CD4-positive, alpha-beta T cell (primary cell): ENCODE results near the gene NEB. TPM values are rescaled to one million over a fixed set of nuclear protein-coding genes. Genes with fewer than 3 reads are reported as not detected.

Source experiments
- ATAC-seq: fragments of 200-7000 bp; cut with Tn5 transposase; one replicate; pipeline ENCODE4 v1.10.0; 2022; ENCODE audit warnings: mild to moderate bottlenecking; ENCODE audit not compliant: poor library complexity
- CTCF ChIA-PET: fragments of 350-600 bp; sonication (Branson Sonifier 250); formaldehyde crosslinking; loops from one replicate; lab custom pipeline; 2021; ENCODE audit warnings: antibody characterized with exemption, inconsistent platforms; lab: Charles Lee
- POLR2A ChIA-PET: fragments of 350-600 bp; sonication (Branson Sonifier 250); formaldehyde crosslinking; loops from one replicate; lab custom pipeline; 2021; ENCODE audit warnings: antibody characterized with exemption, inconsistent platforms; lab: Charles Lee
- DNase-seq, 14 experiments: peaks; one replicate each; pipeline ENCODE4 v3.0.0-alpha.2; 2013 to 2020; ENCODE audit warnings: mixed read lengths in 2 of 14
- H3K27ac ChIP-seq, 2 donors: one replicate each; pipeline versions ENCODE4 v1.5.1 to v1.7.0; 2013; ENCODE audit warnings: low read length in 2 of 2, low read depth in 1 of 2, mild to moderate bottlenecking in 1 of 2
- H3K27me3 ChIP-seq, 2 experiments: 1 replicate in 1 of 2; 2 replicates in 1 of 2; pipeline versions ENCODE4 v1.6.1 to v1.7.0; 2013; ENCODE audit warnings: low read length in 2 of 2, control low read depth in 1 of 2, mild to moderate bottlenecking in 1 of 2, moderate library complexity in 1 of 2; ENCODE audit not compliant: insufficient read depth in 2 of 2, control insufficient read depth in 1 of 2
- H3K36me3 ChIP-seq: one replicate; pipeline ENCODE4 v1.6.1; 2013; ENCODE audit warnings: low read length, control low read depth; ENCODE audit not compliant: insufficient read depth
- H3K4me1 ChIP-seq: one replicate; pipeline ENCODE4 v1.6.1; 2013; ENCODE audit warnings: low read length, control low read depth; ENCODE audit not compliant: insufficient read depth
- H3K4me3 ChIP-seq: one replicate; pipeline ENCODE4 v1.5.1; 2013; ENCODE audit warnings: mild to moderate bottlenecking, low read length, moderate library complexity
- H3K9me3 ChIP-seq, 2 experiments: 1 replicate in 1 of 2; 2 replicates in 1 of 2; pipeline versions ENCODE4 v1.6.1 to v1.7.0; 2013; ENCODE audit warnings: low read length in 2 of 2, mild to moderate bottlenecking in 2 of 2, control low read depth in 1 of 2, moderate library complexity in 1 of 2; ENCODE audit not compliant: control insufficient read depth in 1 of 2, insufficient read depth in 1 of 2
- H3K27ac Mint-ChIP-seq: one replicate; pipeline ENCODE4 v1.8.0; 2020; ENCODE audit warnings: mixed read lengths
- H3K27me3 Mint-ChIP-seq: one replicate; pipeline ENCODE4 v1.8.0; 2021; ENCODE audit warnings: mixed read lengths
- H3K36me3 Mint-ChIP-seq: one replicate; pipeline ENCODE4 v1.8.0; 2021; ENCODE audit warnings: low read depth, mixed read lengths
- H3K4me1 Mint-ChIP-seq: one replicate; pipeline ENCODE4 v1.8.0; 2021; ENCODE audit warnings: low read depth, mixed read lengths
- H3K4me3 Mint-ChIP-seq: one replicate; pipeline ENCODE4 v1.8.0; 2020; ENCODE audit warnings: mild to moderate bottlenecking, mixed read lengths
- H3K9me3 Mint-ChIP-seq: one replicate; pipeline ENCODE4 v1.8.0; 2020; ENCODE audit warnings: mixed read lengths
- CTCF ChIP-seq: fragments of 200-600 bp; IDR thresholded peaks from one replicate; pipeline ENCODE4 v1.8.0; 2022; ENCODE audit warnings: antibody characterized with exemption, mild to moderate bottlenecking
- intact Hi-C, 2 experiments: fragments of 100-400 bp; cut with DNase I in 1 of 2; cut with micrococcal nuclease in 1 of 2; formaldehyde crosslinking; loops; one replicate each; pipeline versions ENCODE4 v1.15.1 to v1.9.0; 2023 to 2025; cut with DNase I, micrococcal nuclease
- total RNA-seq, 174 experiments: library from RNA in 2 of 174; stranded (reverse) in 2 of 174; gene quantifications; one replicate each; pipeline ENCODE4 v1.2.3 and lab custom pipeline; 2021 to 2026

Gene NEB
- total RNA-seq, 2 experiments from 2014 or later = 1.2 to 1.8 TPM

GRCh38 chr2:151525821-151526373 is 208.4 kb downstream of the NEB start:
- Mint-ChIP-seq H3K27ac (no peak overlapping the region), H3K27me3 (no peaks in the 10 kb centered on the region), H3K4me1 (no peaks in the 10 kb centered on the region), H3K36me3 (peaks cover 10% of the 10 kb centered on the region), H3K9me3 (no peaks in the 10 kb centered on the region), H3K4me3 (no peak overlapping the region)
- Histone ChIP-seq H3K4me3 (no peak overlapping the region), H3K27ac (no peak overlapping the region), H3K4me1 (no peaks in the 10 kb centered on the region), H3K9me3 (no peaks in the 10 kb centered on the region), H3K36me3 (no peaks in the 10 kb centered on the region), H3K27me3 (no peaks in the 10 kb centered on the region)
- ChIA-PET POLR2A (no interaction called here), CTCF (no interaction called here)
- no peak for TF ChIP-seq CTCF
- ATAC-seq (no peak), DNase-seq (no peak)
- intact Hi-C loops = no loop called here

GRCh38 chr2:151523850-151524249 is 210.4 kb downstream of the NEB start:
- Histone ChIP-seq H3K36me3 (no peaks in the 10 kb centered on the region), H3K27me3 (no peaks in the 10 kb centered on the region), H3K9me3 (no peaks in the 10 kb centered on the region), H3K27ac (no peak overlapping the region), H3K4me1 (no peaks in the 10 kb centered on the region), H3K4me3 (no peak overlapping the region)
- TF ChIP-seq CTCF = no peak
- Mint-ChIP-seq H3K4me1 (no peaks in the 10 kb centered on the region), H3K27ac (no peak overlapping the region), H3K9me3 (no peaks in the 10 kb centered on the region), H3K36me3 (no peaks in the 10 kb centered on the region), H3K27me3 (no peaks in the 10 kb centered on the region), H3K4me3 (no peak overlapping the region)
- CTCF ChIA-PET = no interaction called here
- ATAC-seq = no peak
- intact Hi-C loops = no loop called here
- POLR2A ChIA-PET = no interaction called here
- no peak for DNase-seq

- Histone ChIP-seq H3K27me3 (no peaks in the 10 kb centered on the region), H3K27ac (no peak overlapping the region), H3K4me3 (no peak overlapping the region), H3K36me3 (no peaks in the 10 kb centered on the region), H3K9me3 (no peaks in the 10 kb centered on the region), H3K4me1 (no peaks in the 10 kb centered on the region)
- no peaks in the 10 kb centered on the region for H3K9me3 Mint-ChIP-seq
- ATAC-seq = no peak
- TF ChIP-seq CTCF = no peak
- ChIA-PET CTCF (no interaction called here), POLR2A (no interaction called here)
- H3K36me3 Mint-ChIP-seq = no peaks in the 10 kb centered on the region
- DNase-seq = no peak
- H3K4me3 Mint-ChIP-seq = no peak overlapping the region
- H3K27me3 Mint-ChIP-seq = no peaks in the 10 kb centered on the region
- intact Hi-C loops = no loop called here
- no peak overlapping the region for H3K27ac Mint-ChIP-seq
- H3K4me1 Mint-ChIP-seq = no peaks in the 10 kb centered on the region
These were observed 211.7 kb downstream of the NEB start for GRCh38 chr2:151522556-151522955.
